OCI-M1 (cell line): ENCODE results near the gene NFKBIL1.

ENCODE experiments used
- DNase-seq: peaks from one replicate; lab custom pipeline; 2025; lab: John Stamatoyannopoulos, UW

The NFKBIL1 gene

DNA sequence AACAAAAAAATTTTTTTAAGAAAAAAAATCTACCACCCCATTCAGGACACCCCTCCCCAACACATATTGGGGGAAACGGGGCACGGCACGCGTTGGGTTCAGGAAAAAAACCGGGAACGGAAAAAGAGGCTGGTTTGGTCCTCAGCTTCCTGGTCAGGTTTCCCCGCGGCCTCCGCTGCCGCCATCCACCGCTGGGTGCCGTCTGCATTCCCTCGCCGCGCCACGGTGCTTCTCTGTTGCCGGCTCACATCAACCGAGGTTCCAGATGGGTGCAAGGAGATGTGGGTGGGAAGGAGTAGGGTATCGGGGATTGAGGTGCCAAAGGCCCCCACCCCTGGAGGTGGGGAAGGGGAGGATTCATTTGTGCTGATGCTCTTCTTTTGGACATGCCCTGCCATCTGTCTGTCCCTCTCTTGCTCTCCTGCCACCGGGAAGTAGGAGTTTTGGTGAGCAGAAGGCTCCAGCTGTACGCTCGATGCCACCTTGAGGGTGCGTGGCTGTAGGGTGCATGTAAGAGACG, 12.8 kb upstream of the NFKBIL1 start:
- DNase-seq, result no peak

DNA sequence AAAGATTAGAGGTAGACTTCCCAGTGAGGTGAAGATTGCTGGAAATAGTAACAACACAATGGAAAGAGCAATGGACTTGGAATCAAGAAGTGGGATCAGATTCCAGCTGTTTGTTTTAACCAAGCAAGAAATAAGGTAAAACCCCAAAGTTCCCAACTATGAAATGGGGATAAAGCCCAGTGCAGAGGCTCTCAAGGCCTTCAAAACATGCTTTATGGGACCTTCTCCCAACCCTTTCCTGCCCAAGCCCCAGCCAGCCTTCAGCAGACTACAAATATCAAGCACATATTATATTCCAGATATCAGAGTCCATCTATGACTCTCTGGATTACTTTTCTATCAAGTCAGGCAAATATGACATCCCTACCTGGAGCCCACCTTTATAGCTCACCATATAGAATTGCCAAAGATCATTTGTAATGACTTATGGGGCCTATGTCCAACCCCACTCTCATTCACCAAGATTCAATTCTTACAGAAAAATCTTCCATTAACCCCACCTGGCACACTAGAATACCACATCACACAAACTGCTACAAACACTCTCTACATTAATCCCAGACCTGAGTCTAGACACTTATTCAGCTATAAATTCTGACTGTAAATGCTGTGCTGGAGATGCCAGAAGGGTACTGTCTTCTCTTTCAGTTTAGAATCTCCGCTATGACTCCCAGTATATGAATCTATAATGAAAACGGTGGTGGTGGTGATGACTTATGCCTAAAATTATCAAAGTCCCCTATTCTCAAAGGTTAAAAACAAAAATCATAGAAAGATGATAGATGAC, 11.7 kb upstream of the NFKBIL1 start:
- no peak for DNase-seq

- no peak for DNase-seq
Observed at GRCh38 chr6:31538805-31539400, 8.5 kb upstream of the NFKBIL1 start.

GRCh38 chr6:31540640-31541039, 6.8 kb upstream of the NFKBIL1 start:
- no peak for DNase-seq

- peak; percentile 82 for DNase-seq
Observed at GRCh38 chr6:31541059-31541657, 6.2 kb upstream of the NFKBIL1 start.

- DNase-seq, result peak; percentile 99
Observed at GRCh38 chr6:31541658-31542521, 5.5 kb upstream of the NFKBIL1 start, which contains the start of gene DDX39B. Gene DDX39B, minus strand, starts transcription at chr6:31542003. Its CDS starts 1,471 bp downstream, at chr6:31540532.

DNA sequence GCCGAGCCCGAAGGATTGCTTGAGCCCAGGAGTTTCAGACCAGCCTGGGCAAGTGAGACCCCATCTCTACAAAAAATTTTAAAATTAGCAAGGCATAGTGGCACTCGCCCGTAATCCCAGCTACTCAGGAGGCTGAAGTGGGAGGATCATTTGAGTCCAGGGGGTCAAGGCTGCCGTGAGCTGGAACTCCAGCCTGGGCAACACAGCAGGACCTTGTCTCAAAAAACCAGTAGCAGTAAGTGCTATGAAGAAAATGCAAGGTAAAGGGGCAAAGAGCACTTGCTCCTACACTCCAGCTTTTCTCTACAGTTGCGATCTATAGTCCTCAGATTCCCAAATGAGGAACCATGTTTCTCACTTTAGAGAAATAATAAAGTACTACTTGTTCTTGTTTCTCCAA, 3.8 kb upstream of the NFKBIL1 start:
- no peak for DNase-seq

- no peak for DNase-seq
Observed at GRCh38 chr6:31544676-31545075, 2.7 kb upstream of the NFKBIL1 start.

GRCh38 chr6:31545291-31545690, 2.1 kb upstream of the NFKBIL1 start:
- DNase-seq, result no peak

GRCh38 chr6:31546339-31546957, 960 bp upstream of the NFKBIL1 start, which contains the start of gene ATP6V1G2:
Gene ATP6V1G2, minus strand, starts transcription at chr6:31546608. Its CDS starts 49 bp downstream, at chr6:31546559.
- peak; percentile 98 for DNase-seq

DNA sequence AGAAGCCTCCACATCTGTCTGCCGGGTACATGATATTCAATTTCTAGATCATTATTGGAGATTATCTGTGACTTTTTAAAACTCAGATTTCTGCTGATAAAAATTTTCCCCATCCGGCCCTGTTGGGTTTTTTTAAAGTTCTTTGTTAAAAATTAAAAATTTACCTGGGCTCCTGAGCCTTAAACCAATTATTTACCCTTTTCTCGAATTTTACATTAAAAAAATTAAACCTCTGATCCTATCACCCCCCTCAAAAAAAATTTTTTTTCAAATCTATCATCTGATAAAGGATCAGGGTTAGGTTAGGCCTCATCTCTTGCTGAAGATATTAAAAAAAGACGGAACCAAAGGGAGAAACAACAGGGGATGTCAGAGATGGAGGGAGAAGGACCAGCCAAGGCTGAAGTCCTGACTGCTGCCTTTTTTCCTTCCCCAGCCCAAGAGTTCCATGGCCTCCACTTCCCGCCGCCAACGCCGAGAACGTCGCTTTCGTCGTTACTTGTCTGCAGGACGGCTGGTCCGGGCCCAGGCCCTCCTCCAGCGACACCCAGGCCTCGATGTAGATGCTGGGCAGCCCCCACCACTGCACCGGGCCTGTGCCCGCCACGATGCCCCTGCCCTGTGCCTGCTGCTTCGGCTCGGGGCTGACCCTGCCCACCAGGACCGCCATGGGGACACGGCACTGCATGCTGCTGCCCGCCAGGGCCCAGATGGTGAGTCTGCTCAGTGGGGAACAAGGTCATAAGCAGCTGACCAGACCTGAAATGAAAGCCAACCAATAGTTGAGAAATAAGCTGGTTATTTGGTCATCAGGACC, 527 bp downstream of the NFKBIL1 start:
- DNase-seq, result no peak

GRCh38 chr6:31548544-31548873, 1.1 kb downstream of the NFKBIL1 start:
- DNase-seq, result no peak

GRCh38 chr6:31551371-31551770, 4.0 kb downstream of the NFKBIL1 start:
- DNase-seq, result peak; percentile 92

GRCh38 chr6:31556307-31556706, 8.9 kb downstream of the NFKBIL1 start:
- DNase-seq, result no peak

GRCh38 chr6:31557443-31558317, 10.3 kb downstream of the NFKBIL1 start:
- no peak for DNase-seq

GRCh38 chr6:31558318-31558625, 10.9 kb downstream of the NFKBIL1 start:
- DNase-seq, result no peak

DNA sequence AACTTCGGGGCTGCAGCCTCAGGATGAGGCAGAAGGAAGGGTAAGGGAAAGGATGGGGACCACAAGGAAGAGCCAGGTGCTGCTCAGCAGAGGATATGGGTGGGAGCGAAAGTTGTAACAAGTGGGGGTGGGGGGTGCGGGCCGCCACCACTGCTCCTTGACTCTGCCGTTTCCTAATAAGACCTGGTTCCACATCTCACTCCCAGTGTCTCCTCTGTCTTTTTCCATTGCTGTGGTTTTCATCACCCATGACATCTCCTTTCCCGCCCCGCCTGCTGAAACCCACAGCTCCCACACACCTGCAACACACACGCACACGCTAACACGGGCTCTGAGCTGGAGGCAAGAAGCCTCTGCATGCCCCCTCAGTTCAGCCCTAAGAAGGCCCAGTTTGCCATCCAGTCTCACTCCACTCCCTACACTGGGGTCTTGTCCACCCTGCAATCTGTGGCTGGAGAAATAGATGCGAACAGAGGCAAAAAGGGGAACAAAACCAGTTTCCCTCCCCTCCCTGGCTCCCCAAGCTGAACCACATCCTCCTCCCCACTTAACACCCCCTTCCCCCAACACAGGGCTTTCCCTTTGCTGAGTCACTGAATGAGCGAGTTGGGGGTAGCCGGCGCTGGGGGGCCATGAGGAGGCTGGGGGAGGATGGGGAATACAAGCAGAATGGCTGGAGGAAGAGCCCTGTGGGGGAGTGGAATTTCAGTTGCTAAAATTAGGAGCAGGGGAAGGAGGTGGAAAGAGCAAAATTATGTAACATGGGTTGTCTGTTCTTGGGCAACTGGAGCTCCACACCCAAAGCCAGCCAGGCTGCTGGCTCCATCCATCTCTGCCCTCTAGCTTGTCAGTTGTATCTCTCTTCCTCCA, 11.5 kb downstream of the NFKBIL1 start:
- peak; percentile 88 for DNase-seq

DNA sequence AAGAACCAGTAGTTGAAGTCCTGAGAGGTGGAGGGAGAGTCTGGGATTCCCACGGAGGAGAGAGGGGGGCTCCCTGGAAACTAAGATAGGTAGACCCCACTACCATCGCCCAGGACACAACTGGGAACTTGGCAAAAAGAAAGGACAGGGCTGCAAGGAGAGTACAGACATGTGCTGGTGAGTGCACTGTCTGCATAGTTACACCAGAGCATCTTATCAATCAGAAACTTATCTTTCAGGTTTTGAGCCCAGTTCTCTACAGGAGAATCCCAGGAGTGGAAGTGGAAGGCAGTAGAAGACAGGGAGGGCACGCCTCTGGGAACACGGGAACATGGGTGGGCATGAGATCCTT, 12.2 kb downstream of the NFKBIL1 start:
- DNase-seq, result no peak
